Measurements from ENCODE around the gene PCBP3.

The PCBP3 gene

GRCh38 chr21:45988366-45989347 is 345.1 kb downstream of the PCBP3 start:
- DNase-seq = no peak

- no peak for DNase-seq
Observed at GRCh38 chr21:45989355-45990048, 346.0 kb downstream of the PCBP3 start.

GRCh38 chr21:45990049-45990711 is 346.7 kb downstream of the PCBP3 start:
- no peak for DNase-seq

- DNase-seq = no peak
Observed at GRCh38 chr21:45990741-45991605, 347.4 kb downstream of the PCBP3 start.

- no peak for DNase-seq
Observed at GRCh38 chr21:45991606-45992300, 348.2 kb downstream of the PCBP3 start.
